ENCODE results near the gene OR2H2.

OR2H2 gene

DNA sequence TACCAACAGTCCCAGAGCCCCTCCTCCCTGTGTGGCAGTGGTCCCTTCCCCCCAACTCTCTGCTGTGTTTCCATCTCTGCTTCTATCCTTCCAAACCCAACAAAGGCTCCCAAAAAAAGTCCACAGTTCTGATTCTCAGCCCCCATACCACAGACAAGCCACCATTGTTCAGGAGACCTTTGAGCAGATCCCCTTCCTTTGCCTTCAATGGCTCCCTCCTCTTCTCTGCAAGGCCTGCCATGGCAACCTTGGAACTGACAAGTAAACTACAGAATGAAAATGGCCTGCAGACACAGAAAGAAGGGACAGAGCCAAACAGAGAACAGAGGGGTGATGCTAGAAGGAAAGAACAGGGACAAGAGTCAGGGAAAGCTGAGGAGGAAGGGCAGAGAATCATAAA is 23.2 kb downstream of the OR2H2 start:
- DNase-seq (ENCODE audit: low spot score) = no peak
- TF ChIP-seq, protein P1, sequence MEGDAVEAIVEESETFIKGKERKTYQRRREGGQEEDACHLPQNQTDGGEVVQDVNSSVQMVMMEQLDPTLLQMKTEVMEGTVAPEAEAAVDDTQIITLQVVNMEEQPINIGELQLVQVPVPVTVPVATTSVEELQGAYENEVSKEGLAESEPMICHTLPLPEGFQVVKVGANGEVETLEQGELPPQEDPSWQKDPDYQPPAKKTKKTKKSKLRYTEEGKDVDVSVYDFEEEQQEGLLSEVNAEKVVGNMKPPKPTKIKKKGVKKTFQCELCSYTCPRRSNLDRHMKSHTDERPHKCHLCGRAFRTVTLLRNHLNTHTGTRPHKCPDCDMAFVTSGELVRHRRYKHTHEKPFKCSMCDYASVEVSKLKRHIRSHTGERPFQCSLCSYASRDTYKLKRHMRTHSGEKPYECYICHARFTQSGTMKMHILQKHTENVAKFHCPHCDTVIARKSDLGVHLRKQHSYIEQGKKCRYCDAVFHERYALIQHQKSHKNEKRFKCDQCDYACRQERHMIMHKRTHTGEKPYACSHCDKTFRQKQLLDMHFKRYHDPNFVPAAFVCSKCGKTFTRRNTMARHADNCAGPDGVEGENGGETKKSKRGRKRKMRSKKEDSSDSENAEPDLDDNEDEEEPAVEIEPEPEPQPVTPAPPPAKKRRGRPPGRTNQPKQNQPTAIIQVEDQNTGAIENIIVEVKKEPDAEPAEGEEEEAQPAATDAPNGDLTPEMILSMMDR (IDR thresholded peaks at IDR 0.05; ENCODE audit: extremely low read depth, missing control alignments) = no peak

DNA sequence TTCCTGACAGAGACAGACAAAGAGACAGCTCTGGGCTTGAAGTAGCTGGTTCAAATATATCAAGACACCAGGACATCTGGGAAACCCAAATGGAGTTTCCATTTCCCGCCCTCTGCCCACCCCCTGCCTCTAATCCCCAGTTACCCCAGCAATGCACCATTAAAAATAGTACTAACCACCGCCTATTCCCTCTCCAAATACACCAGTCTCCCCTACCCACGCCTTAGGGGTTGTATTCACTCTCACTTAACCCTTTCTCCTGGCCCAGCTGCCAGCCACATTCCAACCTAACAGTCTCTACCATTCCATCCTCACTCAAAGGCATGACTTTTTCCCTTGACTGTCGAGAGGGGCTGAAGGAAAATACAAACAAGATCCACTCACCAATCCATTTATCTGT is 25.6 kb downstream of the OR2H2 start:
- TF ChIP-seq, protein P1 (IDR thresholded peaks at IDR 0.05; ENCODE audit: extremely low read depth, missing control alignments) = no peak
- no peak for DNase-seq (ENCODE audit: low spot score)

- TF ChIP-seq, protein P1 (IDR thresholded peaks at IDR 0.05; ENCODE audit: extremely low read depth, missing control alignments) = no peak
- DNase-seq (ENCODE audit: low spot score) = no peak
These were observed 26.5 kb downstream of the OR2H2 start for GRCh38 chr6:29611426-29611825.

GRCh38 chr6:29617782-29618554 is 33.0 kb downstream of the OR2H2 start:
- TF ChIP-seq, protein P1 (IDR thresholded peaks at IDR 0.05; ENCODE audit: extremely low read depth, missing control alignments) = peak; percentile 14
- no peak for DNase-seq (ENCODE audit: low spot score)

DNA sequence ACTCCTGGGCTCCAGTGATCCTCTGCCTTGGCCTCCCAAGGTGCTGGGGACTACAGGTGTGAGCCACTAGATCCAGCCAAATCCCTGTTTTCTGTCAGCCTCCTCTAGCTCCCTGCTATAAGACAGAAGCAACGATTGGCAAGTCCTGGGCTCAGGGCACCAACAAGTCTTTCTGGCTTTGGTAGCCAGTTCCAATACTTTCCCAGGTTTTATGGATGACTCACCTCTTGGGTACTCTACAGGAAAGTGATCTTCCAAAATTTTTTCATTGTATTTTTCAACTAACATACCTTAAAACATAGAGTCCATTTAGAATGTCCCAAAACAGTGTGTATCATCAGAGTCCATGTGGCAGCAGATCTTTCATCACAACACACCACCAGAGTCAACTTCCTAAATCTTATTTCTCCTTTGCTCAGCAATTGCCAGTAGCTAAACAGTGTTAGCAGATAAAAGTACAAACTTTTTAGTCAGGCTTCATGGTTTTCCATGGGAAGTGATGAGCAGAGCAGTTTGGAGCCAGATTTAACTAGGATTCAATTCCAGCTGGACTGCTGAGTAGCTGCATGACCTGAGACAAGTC is 34.7 kb downstream of the OR2H2 start:
- DNase-seq (ENCODE audit: low spot score) = no peak
- TF ChIP-seq, protein P1 (IDR thresholded peaks at IDR 0.05; ENCODE audit: extremely low read depth, missing control alignments) = no peak

DNA sequence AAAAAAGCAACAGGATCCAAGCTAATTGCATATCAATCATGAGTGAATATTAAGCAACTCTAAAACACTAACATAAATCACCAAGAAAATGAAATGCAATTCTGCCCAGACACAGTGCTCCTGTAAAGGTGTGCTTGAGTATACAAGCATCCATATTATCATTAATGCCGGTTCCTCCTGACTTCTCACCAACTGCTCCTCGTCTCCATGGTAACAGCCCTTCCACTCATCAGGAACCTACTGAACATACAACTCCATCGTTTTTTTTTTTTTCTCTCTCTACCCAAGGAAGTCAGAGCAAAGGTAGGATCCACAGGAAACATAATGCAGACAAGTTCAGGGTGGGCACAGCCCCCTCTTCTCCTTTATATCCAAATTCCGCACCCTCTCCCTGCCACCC is 35.7 kb downstream of the OR2H2 start:
- TF ChIP-seq, protein P1 (IDR thresholded peaks at IDR 0.05; ENCODE audit: extremely low read depth, missing control alignments) = no peak
- no peak for DNase-seq (ENCODE audit: low spot score)

- DNase-seq (ENCODE audit: low spot score) = no peak
- TF ChIP-seq, protein P1 (IDR thresholded peaks at IDR 0.05; ENCODE audit: extremely low read depth, missing control alignments) = no peak
These were observed 39.6 kb downstream of the OR2H2 start for GRCh38 chr6:29624520-29624961.
